RPMI8226 (cell line): ENCODE data around the gene KCNK13.

Source experiments
- DNase-seq: peaks from one replicate; pipeline ENCODE4 v3.0.0-alpha.2; 2015

The KCNK13 gene

GRCh38 chr14:90137807-90138206, 76.0 kb downstream of the KCNK13 start:
- no peak for DNase-seq

DNA sequence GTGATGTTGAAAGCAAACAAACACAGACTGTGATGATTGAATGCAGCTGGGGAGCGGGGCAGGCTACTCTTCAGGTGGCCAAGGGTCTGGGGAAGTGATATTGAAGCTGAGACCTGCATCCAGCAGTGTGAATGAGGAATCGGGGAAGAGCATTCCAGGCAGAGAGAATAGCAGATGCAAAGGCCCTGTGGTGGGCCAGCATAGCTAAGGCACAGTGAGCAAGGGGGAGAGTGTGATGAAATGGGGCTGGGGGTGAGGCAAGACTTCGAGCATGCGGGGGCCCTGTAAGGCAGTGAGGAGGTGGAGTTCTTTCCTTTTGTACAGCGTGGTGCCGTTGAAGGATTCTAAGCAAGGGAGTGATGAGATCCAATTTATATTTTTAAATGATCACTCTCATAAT, 77.4 kb downstream of the KCNK13 start:
- no peak for DNase-seq

DNA sequence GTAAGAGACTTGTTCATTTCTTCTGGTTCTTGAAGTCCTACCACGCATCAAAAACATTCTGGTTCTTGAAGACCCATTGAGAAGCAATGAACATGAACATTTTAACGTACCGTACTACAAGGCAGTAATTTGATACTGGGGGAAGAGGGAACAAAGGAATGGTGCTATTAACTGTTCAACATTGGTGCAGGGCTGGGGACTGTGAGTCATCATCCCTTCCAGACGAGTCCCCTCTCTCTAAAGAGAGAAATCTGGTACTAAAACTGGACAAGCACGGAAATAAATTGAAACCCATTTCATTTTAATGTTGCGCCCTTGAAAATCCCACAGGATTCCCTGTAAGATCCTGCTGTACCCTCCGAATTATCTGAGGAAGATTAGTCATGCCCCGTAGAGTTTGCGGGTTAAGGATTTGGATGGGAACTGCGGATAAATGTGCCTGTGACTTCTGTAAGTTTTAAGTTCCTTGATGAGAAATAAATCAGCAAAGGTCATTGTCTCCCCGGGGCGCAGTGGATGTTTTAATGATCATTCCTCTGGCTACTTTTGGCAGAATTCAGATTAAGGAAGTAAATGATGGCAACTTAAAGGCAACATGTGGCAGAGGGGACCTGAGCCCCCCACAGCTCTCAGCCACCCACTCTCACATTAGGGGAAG, 78.6 kb downstream of the KCNK13 start:
- no peak for DNase-seq

GRCh38 chr14:90140956-90141316, 79.1 kb downstream of the KCNK13 start:
- DNase-seq = no peak

- no peak for DNase-seq
Observed at GRCh38 chr14:90153429-90153828, 91.6 kb downstream of the KCNK13 start.

- DNase-seq = no peak
Observed at GRCh38 chr14:90154110-90154509, 92.3 kb downstream of the KCNK13 start.

DNA sequence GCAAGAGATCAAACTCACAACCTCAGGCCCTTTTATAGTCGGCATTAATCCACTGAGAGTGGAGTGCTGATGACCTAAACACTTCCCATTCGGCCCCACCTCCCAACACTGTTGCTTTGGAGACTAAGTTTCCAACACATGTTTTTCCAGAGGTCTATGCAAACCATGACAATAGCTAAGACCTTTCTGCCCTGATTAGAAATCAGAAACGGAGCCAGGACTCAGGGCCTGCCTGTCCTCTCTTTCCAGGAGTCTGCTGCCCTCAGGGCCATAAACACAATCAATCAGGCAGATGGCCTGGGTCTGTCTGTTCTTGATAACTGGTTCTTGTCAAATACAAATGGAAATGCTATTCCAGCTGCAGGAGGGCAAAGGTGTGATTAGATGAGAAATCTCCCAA, 97.4 kb downstream of the KCNK13 start:
- no peak for DNase-seq

- DNase-seq = no peak
Observed at GRCh38 chr14:90159688-90160087, 97.9 kb downstream of the KCNK13 start.

- DNase-seq = no peak
Observed at GRCh38 chr14:90161129-90161528, 99.3 kb downstream of the KCNK13 start.

GRCh38 chr14:90168425-90169105, 106.8 kb downstream of the KCNK13 start:
- no peak for DNase-seq

GRCh38 chr14:90175631-90176030, 113.8 kb downstream of the KCNK13 start:
- DNase-seq = no peak

GRCh38 chr14:90177539-90178189, 115.9 kb downstream of the KCNK13 start:
- DNase-seq = no peak

DNA sequence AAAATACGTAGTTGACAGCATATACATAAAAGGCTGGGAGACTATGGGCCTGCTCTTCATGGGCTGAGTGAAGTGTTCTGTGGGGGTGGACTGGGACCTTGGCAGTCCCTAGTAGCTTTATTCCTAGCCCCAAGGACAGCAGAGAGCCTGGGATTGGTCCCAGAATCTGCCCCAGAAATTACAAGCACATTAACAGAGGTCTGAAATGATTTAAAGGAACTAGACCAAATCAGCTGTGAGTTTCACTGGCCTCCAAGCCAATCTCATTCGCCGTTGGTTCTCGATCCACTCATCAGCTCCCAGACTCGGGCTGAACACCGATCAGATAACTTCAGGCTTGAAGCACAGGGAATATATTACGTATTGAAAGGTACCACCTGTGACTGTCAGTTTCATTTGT, 117.6 kb downstream of the KCNK13 start:
- no peak for DNase-seq

GRCh38 chr14:90179809-90180779, 118.3 kb downstream of the KCNK13 start:
- DNase-seq = no peak

DNA sequence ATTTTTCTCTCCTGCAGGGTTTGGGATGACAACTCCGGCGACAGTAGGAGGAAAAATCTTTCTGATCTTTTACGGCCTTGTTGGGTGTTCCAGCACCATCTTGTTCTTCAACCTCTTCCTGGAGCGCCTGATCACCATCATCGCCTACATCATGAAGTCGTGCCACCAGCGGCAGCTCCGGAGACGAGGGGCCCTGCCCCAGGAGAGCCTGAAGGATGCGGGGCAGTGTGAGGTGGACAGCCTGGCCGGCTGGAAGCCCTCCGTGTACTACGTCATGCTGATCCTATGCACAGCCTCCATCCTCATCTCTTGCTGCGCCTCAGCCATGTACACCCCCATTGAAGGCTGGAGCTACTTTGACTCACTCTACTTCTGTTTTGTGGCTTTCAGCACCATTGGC, 122.3 kb downstream of the KCNK13 start:
- DNase-seq = no peak

- DNase-seq = no peak
Observed at GRCh38 chr14:90184571-90185266, 122.9 kb downstream of the KCNK13 start.

DNA sequence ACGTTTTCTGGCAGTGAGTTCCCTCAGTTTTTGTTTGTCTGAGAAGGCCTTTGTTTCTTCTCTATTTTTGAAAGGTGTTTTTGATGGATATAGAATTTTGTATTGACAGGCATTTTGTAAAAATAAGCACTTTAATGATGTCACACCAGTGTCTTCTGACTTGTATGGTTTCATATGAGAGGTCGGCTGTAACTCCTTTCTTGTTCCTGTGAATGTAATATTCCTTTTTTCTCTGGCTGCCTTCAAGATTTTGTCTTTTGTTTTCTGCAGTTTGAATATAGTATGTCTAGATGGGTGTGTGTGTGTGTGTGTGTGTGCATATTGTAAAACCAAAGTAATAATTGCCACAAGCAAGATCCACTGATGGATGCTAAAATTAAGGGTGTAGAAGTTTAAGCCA, 126.8 kb downstream of the KCNK13 start:
- DNase-seq = no peak

GRCh38 chr14:90191154-90191553, 129.4 kb downstream of the KCNK13 start:
- no peak for DNase-seq

DNA sequence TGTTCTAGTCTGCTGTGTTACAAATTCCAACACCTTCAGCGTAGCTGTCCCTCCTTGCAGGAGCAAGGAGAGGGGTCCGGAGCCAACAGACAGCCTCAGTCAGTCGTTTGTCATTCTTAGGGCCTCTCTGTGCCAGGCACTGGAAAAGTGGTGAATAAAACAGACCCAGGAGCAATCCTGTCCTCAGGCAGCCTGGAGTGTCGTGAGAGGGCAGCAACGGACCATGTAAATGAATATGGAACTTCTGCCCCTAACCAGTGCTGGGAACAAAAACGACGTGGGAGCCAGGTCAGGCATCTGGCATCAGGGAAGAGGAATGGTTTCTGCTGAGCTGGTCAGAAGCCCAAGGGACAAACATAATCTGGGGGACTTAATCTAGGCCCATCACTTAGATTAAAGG, 129.8 kb downstream of the KCNK13 start:
- DNase-seq = no peak

GRCh38 chr14:90193925-90194324, 132.1 kb downstream of the KCNK13 start:
- no peak for DNase-seq

DNA sequence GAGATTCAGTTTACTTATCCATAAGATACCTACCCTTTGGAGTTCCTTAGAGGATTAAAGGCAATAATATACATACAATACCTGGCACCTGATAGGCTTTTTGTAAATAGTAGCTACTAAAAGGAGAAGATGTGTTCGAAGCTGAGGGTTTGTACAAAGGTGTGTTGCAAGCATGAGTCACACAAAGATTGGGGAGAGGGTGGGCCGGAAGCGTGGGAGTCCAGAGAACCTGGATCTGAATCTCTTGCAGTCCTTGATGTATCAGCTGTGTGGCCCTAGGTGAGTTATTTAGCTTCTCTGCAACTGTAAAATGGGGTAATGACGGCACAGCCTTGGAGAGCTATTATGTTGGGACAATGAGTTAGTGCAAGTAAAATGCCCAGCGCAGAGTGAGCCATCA, 132.9 kb downstream of the KCNK13 start:
- DNase-seq = no peak

- no peak for DNase-seq
Observed at GRCh38 chr14:90198541-90199060, 136.8 kb downstream of the KCNK13 start.
